Body of pancreas (tissue), 4 donors: ENCODE data around the gene ANTKMT.

Experiments used
- POLR2A ChIP-seq, 3 donors: fragments of 450-650 bp; IDR thresholded peaks; one replicate each; pipeline ENCODE4 v1.6.1; 2016; ENCODE audit warnings: antibody characterized with exemption in 3 of 3, mild to moderate bottlenecking in 2 of 3
- TF ChIP-seq, protein P1 (sequence below), 7 experiments: fragments of 450-650 bp in 4 of 7; fragments of 200-600 bp in 3 of 7; sonication (generic) in 3 of 7; IDR thresholded peaks; one replicate each; pipeline ENCODE4 v1.5.1; 2016 to 2019; ENCODE audit warnings: antibody characterized with exemption in 7 of 7

DNA sequence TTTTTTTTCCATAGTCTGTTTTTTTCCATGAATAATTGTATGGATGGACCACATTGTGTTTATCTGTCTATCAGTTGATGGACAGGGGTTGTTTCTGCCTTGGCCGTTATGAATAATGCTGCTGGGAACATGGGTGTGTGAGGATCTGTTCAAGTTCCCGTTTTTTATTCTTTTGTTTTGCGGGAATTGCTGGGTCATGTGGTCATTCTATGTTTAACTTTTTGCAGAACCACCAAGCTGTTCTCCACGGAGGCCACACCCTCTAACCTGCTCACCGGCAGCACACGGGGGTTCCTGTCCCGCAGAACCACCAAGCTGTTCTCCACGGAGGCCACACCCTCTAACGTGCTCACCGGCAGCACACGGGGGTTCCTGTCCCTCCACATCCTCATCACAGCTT, 33.7 kb downstream of the ANTKMT start:
- TF ChIP-seq, protein P1, sequence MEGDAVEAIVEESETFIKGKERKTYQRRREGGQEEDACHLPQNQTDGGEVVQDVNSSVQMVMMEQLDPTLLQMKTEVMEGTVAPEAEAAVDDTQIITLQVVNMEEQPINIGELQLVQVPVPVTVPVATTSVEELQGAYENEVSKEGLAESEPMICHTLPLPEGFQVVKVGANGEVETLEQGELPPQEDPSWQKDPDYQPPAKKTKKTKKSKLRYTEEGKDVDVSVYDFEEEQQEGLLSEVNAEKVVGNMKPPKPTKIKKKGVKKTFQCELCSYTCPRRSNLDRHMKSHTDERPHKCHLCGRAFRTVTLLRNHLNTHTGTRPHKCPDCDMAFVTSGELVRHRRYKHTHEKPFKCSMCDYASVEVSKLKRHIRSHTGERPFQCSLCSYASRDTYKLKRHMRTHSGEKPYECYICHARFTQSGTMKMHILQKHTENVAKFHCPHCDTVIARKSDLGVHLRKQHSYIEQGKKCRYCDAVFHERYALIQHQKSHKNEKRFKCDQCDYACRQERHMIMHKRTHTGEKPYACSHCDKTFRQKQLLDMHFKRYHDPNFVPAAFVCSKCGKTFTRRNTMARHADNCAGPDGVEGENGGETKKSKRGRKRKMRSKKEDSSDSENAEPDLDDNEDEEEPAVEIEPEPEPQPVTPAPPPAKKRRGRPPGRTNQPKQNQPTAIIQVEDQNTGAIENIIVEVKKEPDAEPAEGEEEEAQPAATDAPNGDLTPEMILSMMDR (IDR thresholded peaks at IDR 0.05): no peak
- TF ChIP-seq POLR2A (IDR thresholded peaks at IDR 0.05): no peak
